ENCODE data around the gene UBL3. TPM values are rescaled to one million over a fixed set of nuclear protein-coding genes. Genes with fewer than 3 reads are reported as not detected.

Gene UBL3
- polyA plus RNA-seq, 1 of the 3 experiments (the other 2 are of a cell fraction), result 5.8 TPM

- Histone ChIP-seq H3K9ac (peak overlapping the region; percentile 9; the same call in 1 of the 2 replicates), H3K4me3 (ENCODE audit: low read depth in 2 of 2, low read length in 1 of 2) (peak overlapping the region in 1 of 2 experiments; percentile 41; a peak in 1 of 4 replicates), H3K4me2 (peak overlapping the region; percentile 66), H3K27me3 (ENCODE audit: insufficient read depth) (no peaks in the 10 kb centered on the region), H3K4me1 (ENCODE audit: control insufficient read depth in 1 of 2, insufficient read depth in 2 of 2, low read depth in 1 of 2, low read length in 1 of 2) (peaks cover 18 to 25% of the 10 kb centered on the region in 2 experiments; a peak in 3 of 4 replicates), H3K9me3 (no peaks in the 10 kb centered on the region), H3K9me2 (no peaks in the 10 kb centered on the region), H2AFZ (ENCODE audit: low read depth) (no peak overlapping the region), H4K20me1 (ENCODE audit: insufficient read depth) (peaks cover 9% of the 10 kb centered on the region; the same call in 1 of the 2 replicates), H3K27ac (ENCODE audit: low read depth in 2 of 2, low read length in 1 of 2) (peak overlapping the region; percentile 50 to 66; a peak in 3 of 4 replicates), H3F3A (replicated peaks; ENCODE audit: insufficient read depth) (peaks cover 14% of the 10 kb centered on the region), H3K36me3 (replicated peaks in 1 of 2; ENCODE audit: control insufficient read depth in 1 of 2, insufficient read depth in 2 of 2, low read length in 1 of 2) (no peaks in the 10 kb centered on the region), H3K79me2 (ENCODE audit: insufficient read depth) (peaks cover 36% of the 10 kb centered on the region)
- ChIA-PET CTCF (interaction anchor here (1.3 kb wide), 1 partner anchor 295 kb away, joined by 3 read pairs; no protein-coding TSS in a partner anchor), POLR2A (interaction anchor here (0.7 kb wide), 1 partner anchor 557 kb away, joined by 3 read pairs; no protein-coding TSS in a partner anchor)
- peak; percentile 16 for DNase-seq
- 42% methylated on average over 3 of the region's 3 CpGs for WGBS (ENCODE audit: low lambda C conversion rate)
- TF ChIP-seq MXI1 (IDR thresholded peaks at IDR 0.05; ENCODE audit: low read depth, low read length), result peak; percentile 24; the same call in 1 of the 2 replicates
- no peak for TF ChIP-seq JUND (IDR thresholded peaks at IDR 0.05)
- no peak for TF ChIP-seq EP300 (IDR thresholded peaks at IDR 0.05; ENCODE audit: borderline replicate concordance in 1 of 2, low read depth in 1 of 2, low read length in 1 of 2)
- no peak for TF ChIP-seq FOSL2 (IDR thresholded peaks at IDR 0.05; ENCODE audit: borderline replicate concordance, low read depth)
Observed at GRCh38 chr13:29817604-29818378, 32.6 kb downstream of the UBL3 start.

GRCh38 chr13:29816715-29817114, 33.7 kb downstream of the UBL3 start:
- H3K9ac ChIP-seq, result no peak overlapping the region
- no peak overlapping the region for H3K4me3 ChIP-seq (ENCODE audit: low read depth in 2 of 2, low read length in 1 of 2)
- H3K36me3 ChIP-seq (replicated peaks in 1 of 2; ENCODE audit: control insufficient read depth in 1 of 2, insufficient read depth in 2 of 2, low read length in 1 of 2), result no peaks in the 10 kb centered on the region
- H3K4me2 ChIP-seq, result no peak overlapping the region; the same call in 1 of the 2 replicates
- no peak overlapping the region for H2AFZ ChIP-seq (ENCODE audit: low read depth)
- no peak for TF ChIP-seq SIN3A (IDR thresholded peaks at IDR 0.05; ENCODE audit: borderline replicate concordance, low read depth, low read length)
- TF ChIP-seq, protein P1, sequence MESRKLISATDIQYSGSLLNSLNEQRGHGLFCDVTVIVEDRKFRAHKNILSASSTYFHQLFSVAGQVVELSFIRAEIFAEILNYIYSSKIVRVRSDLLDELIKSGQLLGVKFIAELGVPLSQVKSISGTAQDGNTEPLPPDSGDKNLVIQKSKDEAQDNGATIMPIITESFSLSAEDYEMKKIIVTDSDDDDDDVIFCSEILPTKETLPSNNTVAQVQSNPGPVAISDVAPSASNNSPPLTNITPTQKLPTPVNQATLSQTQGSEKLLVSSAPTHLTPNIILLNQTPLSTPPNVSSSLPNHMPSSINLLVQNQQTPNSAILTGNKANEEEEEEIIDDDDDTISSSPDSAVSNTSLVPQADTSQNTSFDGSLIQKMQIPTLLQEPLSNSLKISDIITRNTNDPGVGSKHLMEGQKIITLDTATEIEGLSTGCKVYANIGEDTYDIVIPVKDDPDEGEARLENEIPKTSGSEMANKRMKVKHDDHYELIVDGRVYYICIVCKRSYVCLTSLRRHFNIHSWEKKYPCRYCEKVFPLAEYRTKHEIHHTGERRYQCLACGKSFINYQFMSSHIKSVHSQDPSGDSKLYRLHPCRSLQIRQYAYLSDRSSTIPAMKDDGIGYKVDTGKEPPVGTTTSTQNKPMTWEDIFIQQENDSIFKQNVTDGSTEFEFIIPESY (IDR thresholded peaks at IDR 0.05; ENCODE audit: borderline replicate concordance, low read depth), result no peak
- TF ChIP-seq CHD2 (IDR thresholded peaks at IDR 0.05; ENCODE audit: low read length, partially characterized antibody), result no peak
- no peak for TF ChIP-seq RAD21 (IDR thresholded peaks at IDR 0.05; ENCODE audit: low read length)
- no peak for TF ChIP-seq EZH2phosphoT487 (IDR thresholded peaks at IDR 0.05; ENCODE audit: borderline replicate concordance, low read depth)
- TF ChIP-seq TAF1 (IDR thresholded peaks at IDR 0.05; ENCODE audit: borderline replicate concordance, low read depth, low read length), result no peak
- no peak for TF ChIP-seq GATA2 (CRISPR knock-in tag; IDR thresholded peaks at IDR 0.05)
- TF ChIP-seq, protein P2, sequence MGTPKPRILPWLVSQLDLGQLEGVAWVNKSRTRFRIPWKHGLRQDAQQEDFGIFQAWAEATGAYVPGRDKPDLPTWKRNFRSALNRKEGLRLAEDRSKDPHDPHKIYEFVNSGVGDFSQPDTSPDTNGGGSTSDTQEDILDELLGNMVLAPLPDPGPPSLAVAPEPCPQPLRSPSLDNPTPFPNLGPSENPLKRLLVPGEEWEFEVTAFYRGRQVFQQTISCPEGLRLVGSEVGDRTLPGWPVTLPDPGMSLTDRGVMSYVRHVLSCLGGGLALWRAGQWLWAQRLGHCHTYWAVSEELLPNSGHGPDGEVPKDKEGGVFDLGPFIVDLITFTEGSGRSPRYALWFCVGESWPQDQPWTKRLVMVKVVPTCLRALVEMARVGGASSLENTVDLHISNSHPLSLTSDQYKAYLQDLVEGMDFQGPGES (IDR thresholded peaks at IDR 0.05; ENCODE audit: low read depth, low read length), result no peak
- TF ChIP-seq, protein P3, sequence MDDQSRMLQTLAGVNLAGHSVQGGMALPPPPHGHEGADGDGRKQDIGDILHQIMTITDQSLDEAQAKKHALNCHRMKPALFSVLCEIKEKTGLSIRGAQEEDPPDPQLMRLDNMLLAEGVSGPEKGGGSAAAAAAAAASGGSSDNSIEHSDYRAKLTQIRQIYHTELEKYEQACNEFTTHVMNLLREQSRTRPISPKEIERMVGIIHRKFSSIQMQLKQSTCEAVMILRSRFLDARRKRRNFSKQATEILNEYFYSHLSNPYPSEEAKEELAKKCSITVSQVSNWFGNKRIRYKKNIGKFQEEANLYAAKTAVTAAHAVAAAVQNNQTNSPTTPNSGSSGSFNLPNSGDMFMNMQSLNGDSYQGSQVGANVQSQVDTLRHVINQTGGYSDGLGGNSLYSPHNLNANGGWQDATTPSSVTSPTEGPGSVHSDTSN (IDR thresholded peaks at IDR 0.05), result no peak
- no peak for TF ChIP-seq JUND (IDR thresholded peaks at IDR 0.05)
- no peak for TF ChIP-seq TCF12 (IDR thresholded peaks at IDR 0.05)
- TF ChIP-seq MEF2A (IDR thresholded peaks at IDR 0.05; ENCODE audit: borderline replicate concordance, low read depth), result no peak
- TF ChIP-seq YY1 (IDR thresholded peaks at IDR 0.05; ENCODE audit: low read depth), result no peak
- no peak for TF ChIP-seq USF2 (IDR thresholded peaks at IDR 0.05; ENCODE audit: borderline replicate concordance, low read depth, low read length)
- TF ChIP-seq MAX (IDR thresholded peaks at IDR 0.05; ENCODE audit: low read depth), result no peak
- TF ChIP-seq POLR2AphosphoS5 (IDR thresholded peaks at IDR 0.05; ENCODE audit: low read depth, low read length), result no peak
- H3F3A ChIP-seq (replicated peaks; ENCODE audit: insufficient read depth), result peaks cover 14% of the 10 kb centered on the region
- no peaks in the 10 kb centered on the region for H3K9me2 ChIP-seq
- H3K27me3 ChIP-seq (ENCODE audit: insufficient read depth), result no peaks in the 10 kb centered on the region
- ChIA-PET CTCF (no interaction called here), POLR2A (no interaction called here)
- no peaks in the 10 kb centered on the region for H3K9me3 ChIP-seq
- no peak for DNase-seq
- H3K79me2 ChIP-seq (ENCODE audit: insufficient read depth), result peaks cover 36% of the 10 kb centered on the region
- H3K27ac ChIP-seq (ENCODE audit: low read depth in 2 of 2, low read length in 1 of 2), result peak overlapping the region in 1 of 2 experiments; percentile 25; a peak in 1 of 4 replicates
- H3K4me1 ChIP-seq (ENCODE audit: control insufficient read depth in 1 of 2, insufficient read depth in 2 of 2, low read depth in 1 of 2, low read length in 1 of 2), result peaks cover 18 to 25% of the 10 kb centered on the region in 2 experiments; a peak in 3 of 4 replicates
- WGBS (ENCODE audit: low lambda C conversion rate), result 88% methylated on average over 2 of the region's 2 CpGs
- peaks cover 9% of the 10 kb centered on the region; the same call in 1 of the 2 replicates for H4K20me1 ChIP-seq (ENCODE audit: insufficient read depth)

Measured in SK-N-SH (cell line).